Endothelial cell (in vitro differentiated cells): ENCODE results near the gene MAP3K7CL. TPM values are rescaled to one million over a fixed set of nuclear protein-coding genes. Genes with fewer than 3 reads are reported as not detected.
"Not testable (repeated sequence)": the region's sequence is repeated elsewhere in the genome, so short reads cannot be mapped to it uniquely, and the experiment has no call there.

ENCODE experiments used
- DNase-seq: peaks from one replicate; pipeline ENCODE4 v3.0.0; 2021; ENCODE audit warnings: low spot score
- H3K27ac Mint-ChIP-seq: one replicate; pipeline ENCODE4 v1.8.0; 2021; ENCODE audit warnings: mixed read lengths, inconsistent platforms; ENCODE audit not compliant: unreplicated experiment
- H3K27me3 Mint-ChIP-seq: one replicate; pipeline ENCODE4 v1.8.0; 2021; ENCODE audit warnings: mild to moderate bottlenecking, moderate library complexity, mixed read lengths, inconsistent platforms; ENCODE audit not compliant: unreplicated experiment
- H3K36me3 Mint-ChIP-seq: one replicate; pipeline ENCODE4 v1.8.0; 2021; ENCODE audit warnings: mild to moderate bottlenecking, low read depth, mixed read lengths, inconsistent platforms; ENCODE audit not compliant: unreplicated experiment
- H3K4me1 Mint-ChIP-seq: one replicate; pipeline ENCODE4 v1.8.0; 2021; ENCODE audit warnings: mild to moderate bottlenecking, mixed read lengths, inconsistent platforms; ENCODE audit not compliant: unreplicated experiment
- H3K4me3 Mint-ChIP-seq: one replicate; pipeline ENCODE4 v1.8.0; 2021; ENCODE audit warnings: mild to moderate bottlenecking, mixed read lengths, inconsistent platforms; ENCODE audit not compliant: unreplicated experiment
- H3K9me3 Mint-ChIP-seq: one replicate; pipeline ENCODE4 v1.8.0; 2021; ENCODE audit warnings: mixed read lengths, inconsistent platforms; ENCODE audit not compliant: unreplicated experiment
- CTCF ChIP-seq: fragments of 200-600 bp; sonication (generic); IDR thresholded peaks from one replicate; pipeline ENCODE4 v1.5.0; 2021; ENCODE audit warnings: antibody characterized with exemption; ENCODE audit not compliant: unreplicated experiment
- total RNA-seq: library from RNA; stranded (reverse); fragmentation: NEBNext Ultra II Directional; extraction: Animal tissue kit (Norgen Biotek cat#: 25700); gene quantifications from one replicate; pipeline ENCODE4 v1.2.1, GENCODE V29; 2021; ENCODE audit not compliant: unreplicated experiment

The MAP3K7CL gene
- total RNA-seq, 1 donor from 2014 or later: 1.0 TPM

- Mint-ChIP-seq H3K4me1 (peaks cover 5% of the 10 kb centered on the region), H3K36me3 (no peaks in the 10 kb centered on the region), H3K27ac (no peak overlapping the region), H3K27me3 (peaks cover 4% of the 10 kb centered on the region), H3K9me3 (no peaks in the 10 kb centered on the region), H3K4me3 (no peak overlapping the region)
- no peak for TF ChIP-seq CTCF
- no peak for DNase-seq
These were observed 25.5 kb downstream of the MAP3K7CL start for GRCh38 chr21:29155933-29156260.

- H3K4me1 Mint-ChIP-seq: peaks cover 5% of the 10 kb centered on the region
- H3K27me3 Mint-ChIP-seq: peaks cover 4% of the 10 kb centered on the region
- TF ChIP-seq CTCF: no peak
- no peaks in the 10 kb centered on the region for H3K36me3 Mint-ChIP-seq
- no peaks in the 10 kb centered on the region for H3K9me3 Mint-ChIP-seq
- H3K4me3 Mint-ChIP-seq: no peak overlapping the region
- DNase-seq: no peak
- H3K27ac Mint-ChIP-seq: no peak overlapping the region
These were observed 26.6 kb downstream of the MAP3K7CL start for GRCh38 chr21:29157080-29157479.

- Mint-ChIP-seq H3K9me3 (no peaks in the 10 kb centered on the region), H3K27ac (no peak overlapping the region), H3K4me3 (no peak overlapping the region), H3K27me3 (peaks cover 4% of the 10 kb centered on the region), H3K4me1 (peaks cover 5% of the 10 kb centered on the region), H3K36me3 (no peaks in the 10 kb centered on the region)
- no peak for DNase-seq
- TF ChIP-seq CTCF: no peak
These were observed 29.4 kb downstream of the MAP3K7CL start for GRCh38 chr21:29159842-29160241.

- not testable (repeated sequence) for H3K4me1 Mint-ChIP-seq, H3K4me3 Mint-ChIP-seq, H3K27ac Mint-ChIP-seq, H3K9me3 Mint-ChIP-seq, H3K36me3 Mint-ChIP-seq, H3K27me3 Mint-ChIP-seq, DNase-seq
These were observed 32.4 kb downstream of the MAP3K7CL start for GRCh38 chr21:29162825-29163224.

- no peak overlapping the region for H3K27ac Mint-ChIP-seq
- peaks cover 4% of the 10 kb centered on the region for H3K27me3 Mint-ChIP-seq
- no peak overlapping the region for H3K4me3 Mint-ChIP-seq
- H3K4me1 Mint-ChIP-seq: peaks cover 5% of the 10 kb centered on the region
- H3K9me3 Mint-ChIP-seq: no peaks in the 10 kb centered on the region
- TF ChIP-seq CTCF: no peak
- no peak for DNase-seq
- H3K36me3 Mint-ChIP-seq: no peaks in the 10 kb centered on the region
These were observed 33.1 kb downstream of the MAP3K7CL start for GRCh38 chr21:29163341-29164115.
